Amniotic epithelial cell (primary cell): ENCODE results near the gene MKRN1.
A peak's percentile ranks its signal among the peaks of the same experiment; 100 is the strongest.
"Not testable (repeated sequence)": the region's sequence is repeated elsewhere in the genome, so short reads cannot be mapped to it uniquely, and the experiment has no call there.

Source experiments
- DNase-seq: peaks from one replicate; pipeline ENCODE4 v3.0.0-alpha.2; 2010; ENCODE audit warnings: low read depth

MKRN1 gene

DNA sequence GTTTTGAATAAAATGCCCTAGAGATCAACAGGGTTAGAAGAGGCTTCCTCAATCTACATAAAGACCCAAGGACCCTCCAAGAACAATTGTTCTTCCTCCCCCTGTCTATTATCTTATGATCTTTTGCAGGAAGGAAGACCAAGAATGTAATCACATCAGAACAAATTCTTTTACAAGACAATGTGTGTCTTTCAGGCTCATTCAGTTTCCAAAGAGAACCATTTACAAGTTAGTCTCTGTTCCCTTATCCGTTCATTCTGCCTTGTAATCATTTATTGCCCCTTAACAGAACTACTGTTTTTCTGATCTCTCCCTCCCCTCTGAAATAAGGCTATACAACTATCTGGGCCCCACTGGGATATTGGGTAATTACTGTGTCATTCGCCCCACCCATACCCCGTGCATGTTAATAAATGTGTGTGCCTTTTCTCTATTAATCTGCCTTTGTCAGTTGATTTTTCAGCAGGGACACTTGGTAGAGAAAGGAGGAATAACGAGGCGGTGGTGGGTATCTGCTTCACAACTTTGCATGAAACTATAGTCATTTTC lies 5.7 kb upstream of the MKRN1 start:
- DNase-seq, result no peak

DNA sequence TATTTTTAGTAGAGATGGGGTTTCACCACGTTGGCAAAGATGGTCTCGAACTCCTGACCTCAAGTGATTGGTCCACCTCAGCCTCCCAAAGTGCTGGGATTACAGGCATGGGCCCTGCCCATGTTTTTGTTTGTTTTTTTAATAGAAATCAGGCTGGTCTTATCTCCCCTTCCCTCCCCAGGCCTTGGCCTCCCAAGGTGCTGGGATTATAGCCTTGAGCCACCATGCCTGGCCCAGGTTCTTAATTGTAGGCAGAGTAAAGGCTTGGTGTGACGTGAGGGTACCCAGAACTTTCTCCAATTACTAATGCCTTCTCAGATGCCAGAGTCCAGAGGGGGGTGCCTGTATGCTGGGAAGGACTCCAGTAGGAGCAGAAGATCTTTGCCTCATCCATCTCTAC lies 5.2 kb upstream of the MKRN1 start:
- no peak for DNase-seq

DNA sequence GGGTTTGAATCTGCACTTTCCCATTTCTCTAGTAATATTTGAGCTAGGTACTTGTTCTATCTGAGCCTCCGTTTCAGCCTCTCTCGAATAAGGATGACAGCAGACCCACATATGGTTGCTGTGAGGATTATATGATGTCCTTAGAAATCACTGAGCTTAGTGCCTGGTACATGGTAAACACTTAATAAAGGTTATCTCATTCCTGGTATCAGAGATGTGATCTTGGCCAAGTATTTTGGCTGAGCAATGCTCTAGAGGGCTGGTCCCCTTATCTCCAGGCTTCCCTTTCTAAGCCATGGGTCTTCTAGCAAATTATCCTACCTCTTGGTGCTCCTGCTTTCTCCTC lies 407 bp upstream of the MKRN1 start:
- no peak for DNase-seq

DNA sequence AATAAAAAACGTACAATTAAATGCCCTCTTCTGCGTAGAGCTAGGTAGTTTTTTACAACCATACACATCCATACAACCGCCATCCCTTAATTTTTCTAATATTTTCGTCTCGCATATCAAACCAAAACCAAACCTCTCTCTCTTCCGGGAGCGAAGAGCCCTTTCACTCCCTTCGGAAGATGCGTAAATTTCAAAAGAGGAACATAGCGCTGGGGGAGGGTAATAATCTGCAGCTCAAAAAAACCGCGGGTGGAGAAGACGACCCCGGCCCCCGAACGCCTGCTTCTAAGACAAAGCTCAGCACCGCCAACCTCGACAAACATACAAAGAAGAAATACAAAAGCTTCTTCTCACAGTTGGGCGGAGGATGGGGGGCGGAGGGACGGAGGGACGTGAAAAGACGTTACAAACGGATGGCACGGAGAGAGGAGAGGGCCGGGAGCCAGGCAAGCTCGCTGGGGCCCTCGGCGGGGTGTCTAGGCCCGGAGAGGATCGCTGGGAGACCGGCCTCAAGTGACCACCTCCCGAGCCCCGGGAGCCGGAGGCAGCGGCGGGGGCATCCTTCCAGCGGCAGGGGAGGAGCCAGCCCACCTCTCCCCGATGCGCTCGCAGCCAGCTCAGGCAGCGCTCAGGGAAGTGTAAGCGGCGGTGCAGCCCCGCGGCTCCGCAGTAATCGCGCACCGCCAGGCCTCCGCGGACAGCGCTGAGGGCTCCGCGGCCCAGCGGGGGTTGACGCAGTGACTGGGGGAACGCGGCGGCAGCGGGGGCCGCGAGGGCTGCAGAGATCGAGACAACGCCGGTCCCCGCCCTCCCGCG lies 851 bp downstream of the MKRN1 start:
- DNase-seq, result peak; percentile 40

DNA sequence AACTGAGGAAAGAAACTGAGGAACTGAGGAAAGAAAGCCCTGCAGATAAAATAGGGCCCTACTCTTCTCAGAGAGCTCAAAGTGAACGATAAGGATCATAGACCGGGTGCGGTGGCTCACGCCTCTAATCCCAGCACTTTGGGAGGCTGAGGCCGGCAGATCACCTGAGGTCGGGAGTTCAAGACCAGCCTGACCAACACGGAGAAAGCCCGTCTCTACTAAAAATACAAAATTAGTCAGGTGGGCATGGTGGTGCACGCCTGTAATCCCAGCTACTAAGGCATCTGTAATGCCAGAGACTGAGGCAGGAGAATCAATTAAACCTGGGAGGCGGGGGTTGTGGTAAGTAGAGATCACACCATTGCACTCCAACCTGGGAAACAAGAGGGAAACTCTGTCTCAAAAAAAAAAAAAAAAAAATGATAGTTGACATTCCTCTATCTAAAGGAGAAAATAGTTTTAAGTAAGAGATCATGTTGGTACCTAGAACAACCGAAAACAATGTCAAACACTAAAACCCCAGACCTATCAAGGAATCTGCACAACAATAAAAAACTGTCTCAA lies 2.5 kb downstream of the MKRN1 start:
- no peak for DNase-seq

DNA sequence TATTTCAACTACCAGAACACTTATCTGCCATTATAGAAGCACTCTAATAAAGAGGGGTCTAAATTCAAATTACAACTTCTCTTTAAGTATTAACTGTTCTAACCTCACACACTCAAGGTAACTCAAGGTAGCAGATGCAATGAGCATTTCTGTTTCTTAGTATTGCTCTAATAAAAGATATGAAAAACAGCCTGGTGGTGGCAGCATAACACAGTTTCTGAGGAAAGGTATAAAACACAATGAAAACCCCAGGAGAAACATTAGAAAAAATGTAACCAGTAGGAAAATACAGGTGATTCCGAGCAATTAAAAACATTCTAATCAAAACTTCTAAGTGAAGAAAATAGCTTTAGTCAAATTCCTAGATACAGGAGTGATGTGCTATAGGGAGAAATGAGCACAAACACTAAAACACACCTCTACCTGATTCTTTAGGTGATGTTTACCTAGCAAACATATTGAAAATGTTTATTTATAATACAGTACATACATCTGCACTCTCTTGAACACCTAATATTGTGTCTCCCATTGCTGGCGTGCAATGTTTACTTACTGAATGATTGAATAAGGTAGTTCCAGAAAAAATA lies 3.5 kb downstream of the MKRN1 start:
- peak; percentile 38 for DNase-seq

DNA sequence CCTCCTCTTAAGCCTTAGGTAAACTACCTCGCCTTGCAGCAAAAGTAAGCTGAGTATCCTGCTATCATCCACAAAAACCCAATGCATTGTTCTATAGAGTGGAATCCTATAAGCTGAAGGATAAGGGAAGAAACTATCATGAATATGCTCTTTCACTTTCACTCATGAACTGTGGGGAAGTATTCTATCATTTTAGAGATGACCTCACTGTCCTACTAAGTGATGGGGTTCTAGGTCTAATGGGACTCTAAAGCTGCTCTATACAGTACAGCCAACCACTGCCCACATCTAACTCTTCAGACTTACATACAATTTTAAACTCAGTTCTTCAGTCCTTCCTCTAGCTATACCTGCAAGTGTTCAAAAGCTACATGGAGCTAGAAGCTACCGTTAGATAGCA lies 16.2 kb downstream of the MKRN1 start:
- no peak for DNase-seq

DNA sequence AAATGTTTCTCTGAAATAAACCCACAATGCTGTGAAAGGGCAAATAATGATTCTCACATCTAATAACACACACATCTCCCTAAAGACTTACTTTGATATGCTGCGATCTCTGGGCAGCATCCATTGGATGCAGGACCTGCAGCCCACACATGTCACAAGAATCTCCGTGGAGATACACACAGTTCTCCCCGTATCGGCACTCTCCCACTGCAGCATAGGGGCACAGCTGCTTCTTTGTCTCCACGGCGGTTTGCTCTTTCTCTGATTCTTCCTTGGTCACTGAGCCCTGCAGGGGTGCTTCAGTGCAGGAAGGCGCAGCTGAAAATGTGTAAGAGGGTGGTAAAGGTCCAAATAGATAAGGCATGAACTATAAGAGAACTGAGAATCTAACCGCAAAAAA lies 20.4 kb downstream of the MKRN1 start:
- no peak for DNase-seq

DNA sequence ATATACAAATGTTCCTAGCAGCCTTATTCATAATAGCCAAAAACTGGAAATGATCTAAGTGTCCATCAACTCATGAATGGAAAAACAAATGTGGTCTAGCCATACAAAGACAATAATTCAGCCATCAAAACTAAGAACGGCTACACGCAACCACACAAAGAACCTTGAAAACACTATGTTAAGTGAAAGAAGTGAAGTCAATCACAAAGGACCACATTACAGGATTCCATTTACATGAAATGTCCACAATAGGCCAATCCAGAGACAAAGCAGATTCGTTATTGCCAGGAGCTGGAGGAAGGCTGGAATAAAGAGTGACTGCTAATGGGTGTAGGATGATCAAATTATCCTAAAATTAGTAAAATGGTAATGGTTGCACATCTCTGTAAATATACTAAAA lies 21.1 kb downstream of the MKRN1 start:
- no peak for DNase-seq

DNA sequence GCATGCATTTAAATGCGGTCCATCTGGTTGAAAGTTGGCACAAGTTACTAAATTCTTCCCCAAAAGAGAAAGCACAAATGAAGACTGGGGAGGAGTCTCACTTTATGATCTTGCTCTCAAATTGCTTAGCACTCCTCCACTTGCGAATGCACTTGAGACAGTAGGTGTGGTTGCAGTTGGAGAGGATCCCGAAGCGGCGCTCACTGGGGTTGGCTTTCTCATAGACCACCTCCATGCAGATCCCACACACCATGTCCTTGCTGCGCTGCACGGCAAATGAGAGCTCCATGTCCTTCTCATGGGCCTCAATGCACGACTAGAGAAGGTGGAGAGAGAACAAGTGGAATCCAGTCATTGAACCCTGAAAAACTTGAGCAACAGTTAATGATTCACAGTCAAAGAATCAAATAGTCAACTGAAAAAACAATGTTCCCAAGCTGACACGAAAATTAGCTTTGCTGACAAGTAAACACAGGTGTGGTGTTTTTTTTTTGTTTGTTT lies 22.7 kb downstream of the MKRN1 start:
- DNase-seq, result no peak

DNA sequence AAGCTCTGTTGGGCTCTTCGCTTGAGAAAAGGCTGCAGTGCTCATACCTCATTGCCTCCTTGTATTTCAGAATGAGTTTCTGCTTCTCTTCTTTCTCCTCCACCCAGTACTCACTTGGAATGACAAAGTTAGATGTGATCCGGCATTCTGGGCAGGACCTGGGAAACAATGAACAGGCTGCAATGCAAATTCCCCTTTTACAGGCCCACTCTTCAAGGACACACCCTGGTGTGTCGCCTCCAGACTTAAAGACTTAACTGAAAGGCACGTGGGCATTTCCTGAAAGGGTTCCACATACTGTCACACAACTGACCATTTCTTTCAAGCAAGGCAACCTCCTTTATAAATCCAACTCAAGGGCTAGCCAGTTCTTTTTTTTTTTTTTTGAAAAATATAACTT lies 23.6 kb downstream of the MKRN1 start:
- DNase-seq, result no peak

DNA sequence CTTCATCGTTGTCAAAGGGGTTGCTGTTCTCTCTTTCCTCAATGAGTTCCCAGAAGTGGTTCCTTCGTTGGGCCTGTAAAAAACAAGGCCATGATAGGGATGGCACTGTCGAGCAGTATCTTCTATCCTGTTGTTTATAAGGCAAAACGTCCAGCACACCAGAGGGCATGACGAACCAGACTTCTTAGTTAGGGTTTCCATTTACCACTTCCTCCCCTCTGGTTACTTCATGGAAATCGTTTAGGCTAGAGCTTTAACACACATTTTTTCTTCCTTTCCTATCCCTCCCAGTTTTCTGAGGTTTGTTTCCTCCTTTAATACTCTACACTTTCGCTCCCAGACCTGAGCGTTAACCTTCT lies 24.7 kb downstream of the MKRN1 start:
- DNase-seq, result no peak

DNA sequence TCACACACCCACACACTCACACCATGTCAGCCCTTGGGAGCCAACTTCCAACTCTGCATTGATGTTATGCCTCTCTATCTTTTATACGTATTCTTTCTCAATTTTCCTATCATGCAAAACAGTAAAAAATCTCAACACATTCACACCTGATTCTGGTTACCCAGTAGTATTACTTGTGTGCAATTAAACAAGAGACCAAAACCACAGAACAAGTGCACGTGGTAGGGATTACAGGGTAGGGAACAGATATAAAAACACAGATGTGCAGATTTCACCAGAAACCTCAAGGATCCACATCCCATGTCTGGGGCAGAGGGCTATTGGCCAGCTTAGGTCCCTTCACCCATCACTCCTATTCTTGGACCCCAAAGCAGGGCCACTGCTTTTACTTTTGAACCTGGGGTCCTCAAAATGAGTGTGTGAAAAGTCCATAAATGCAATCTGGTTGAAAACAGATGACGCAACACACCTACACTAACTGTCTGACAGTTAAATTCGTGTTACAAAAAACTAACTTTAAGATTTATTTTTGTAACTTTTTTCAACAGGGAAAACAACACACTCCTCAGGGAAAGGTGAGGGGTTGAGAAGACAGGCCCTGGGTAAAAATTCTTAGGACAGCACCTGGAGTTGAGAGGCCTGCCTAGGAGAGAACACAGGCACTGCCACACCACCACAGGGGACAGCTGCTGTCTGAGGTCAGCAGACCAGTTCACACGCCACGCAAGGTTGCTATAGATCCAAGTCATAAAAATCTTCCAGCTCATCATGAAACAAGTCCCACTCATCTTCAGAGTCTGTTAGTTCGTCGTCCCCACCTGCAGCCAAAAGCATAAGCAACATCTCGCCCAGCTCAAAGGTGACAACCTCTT lies 25.3 kb downstream of the MKRN1 start:
- DNase-seq, result not testable (repeated sequence)

DNA sequence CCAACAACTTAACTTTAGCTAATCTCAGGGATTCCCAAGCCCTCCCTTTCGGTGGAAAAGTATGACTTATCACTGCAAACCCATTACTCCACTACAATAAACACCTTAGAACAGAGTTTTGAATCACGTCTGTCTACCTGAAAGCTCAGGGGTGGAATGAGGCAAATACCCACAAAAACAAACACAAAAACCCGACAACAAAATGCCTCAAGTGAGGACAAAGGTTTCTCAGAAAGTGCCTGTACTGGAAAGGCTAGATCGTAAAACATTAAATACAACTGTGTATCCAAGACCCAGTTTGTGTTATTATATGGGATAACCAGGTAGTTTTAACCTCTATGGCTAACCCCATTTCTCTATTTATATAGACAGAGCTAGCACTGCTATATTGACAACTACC lies 26.0 kb downstream of the MKRN1 start:
- DNase-seq, result no peak

DNA sequence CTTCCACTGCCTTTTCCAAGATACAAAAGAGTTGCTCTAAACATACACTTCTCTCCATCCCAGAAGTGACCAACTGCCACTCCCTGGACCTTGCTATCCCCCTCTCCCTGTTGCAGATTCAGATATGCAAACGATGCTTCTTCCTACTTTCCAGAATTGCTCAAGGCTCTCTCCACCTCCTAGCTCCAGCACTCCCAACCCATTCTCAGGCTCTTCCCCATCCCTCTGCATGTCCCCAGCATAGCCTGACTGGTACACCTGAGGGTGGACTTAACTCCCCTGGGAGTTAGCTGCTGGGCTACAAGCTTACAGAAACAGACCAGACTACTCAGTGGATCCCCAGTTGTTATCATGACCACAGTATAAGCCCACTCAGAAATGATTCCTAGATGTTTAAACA lies 27.6 kb downstream of the MKRN1 start:
- DNase-seq, result no peak

DNA sequence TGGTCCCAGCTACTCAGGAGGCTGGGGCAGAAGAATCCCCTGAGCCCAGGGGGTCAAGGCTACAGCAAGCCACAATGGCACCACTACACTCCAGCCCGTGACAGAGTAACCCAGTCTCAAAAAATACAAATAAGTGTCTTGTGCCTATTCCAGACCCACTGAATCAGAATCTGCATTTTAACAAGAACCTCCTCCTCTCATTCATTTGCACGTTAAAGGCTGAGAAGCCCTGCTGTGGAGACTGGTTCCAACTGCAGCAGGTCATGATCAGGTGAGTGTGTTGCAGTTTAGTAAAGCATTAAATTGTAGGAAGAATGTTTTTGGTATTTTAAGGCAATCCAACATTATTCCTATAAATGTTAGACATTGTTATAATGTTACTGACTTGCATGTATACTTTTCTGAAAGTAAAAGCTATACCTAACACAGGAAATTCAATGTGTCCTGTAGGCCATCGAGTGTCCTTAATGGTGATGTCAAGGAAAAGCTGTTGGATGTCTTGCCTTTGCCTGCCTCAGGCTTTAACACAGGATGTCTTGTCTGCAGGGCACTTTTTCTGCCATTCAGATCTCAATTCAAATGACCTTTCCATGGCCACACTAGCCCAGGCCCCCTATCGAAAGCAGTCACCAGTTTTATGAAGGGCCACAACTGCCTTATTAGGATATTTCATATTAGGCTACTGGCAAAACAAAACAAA lies 30.4 kb downstream of the MKRN1 start:
- DNase-seq, result no peak

DNA sequence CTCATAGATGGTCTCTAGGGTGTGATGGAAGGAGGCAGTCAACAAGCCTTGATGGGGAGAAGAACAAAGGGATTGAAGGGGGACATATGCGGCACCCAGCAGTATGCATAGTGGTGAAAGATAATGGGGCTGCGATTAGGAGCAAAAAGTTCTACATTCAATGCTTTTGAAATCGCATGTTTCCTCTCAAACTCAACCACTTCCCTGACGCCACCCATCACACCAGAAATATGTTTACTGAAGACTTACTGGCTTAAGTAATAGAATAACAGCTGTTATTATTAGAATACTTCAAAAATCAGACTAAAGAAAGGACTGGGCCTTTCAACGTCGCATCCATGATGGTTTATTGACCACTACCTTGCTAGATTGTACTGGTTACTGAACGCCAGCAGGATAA lies 31.5 kb downstream of the MKRN1 start:
- no peak for DNase-seq

DNA sequence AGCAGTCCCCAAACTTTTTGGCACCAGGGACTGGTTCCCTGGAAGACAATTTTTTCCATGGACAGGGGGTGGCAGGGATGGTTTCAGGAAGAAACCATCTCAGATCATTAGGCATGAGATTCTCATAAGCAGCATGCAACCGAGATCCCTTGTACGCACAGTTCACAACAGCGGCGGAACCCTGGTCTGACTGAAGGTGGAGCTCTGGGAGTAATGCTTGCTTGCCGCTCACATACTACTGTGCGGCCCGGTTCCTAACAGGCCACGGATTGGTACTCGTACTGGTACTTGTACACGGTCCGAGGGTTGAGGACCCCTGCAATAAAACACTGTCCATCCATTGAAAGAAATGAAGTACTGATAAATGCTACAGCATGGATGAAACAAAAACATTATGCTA lies 32.8 kb downstream of the MKRN1 start:
- DNase-seq, result no peak

DNA sequence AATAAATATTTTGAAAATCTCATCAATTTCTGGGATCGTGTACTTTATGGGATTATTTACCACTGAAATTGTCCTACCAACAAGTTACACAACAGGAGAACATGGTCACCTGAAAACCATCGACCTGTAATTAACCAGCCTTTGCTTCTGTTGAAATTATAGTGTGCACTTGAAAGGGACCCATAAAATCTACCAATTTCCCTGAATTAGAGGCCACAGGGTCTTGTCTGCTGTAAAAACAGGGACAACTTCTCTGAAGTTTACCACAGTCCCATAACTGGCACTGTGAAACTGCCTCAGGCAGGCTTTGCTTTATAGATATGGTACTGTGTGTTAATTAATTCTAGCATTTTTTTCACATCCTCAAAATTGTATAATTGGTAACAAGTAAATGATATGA lies 37.8 kb downstream of the MKRN1 start:
- no peak for DNase-seq

DNA sequence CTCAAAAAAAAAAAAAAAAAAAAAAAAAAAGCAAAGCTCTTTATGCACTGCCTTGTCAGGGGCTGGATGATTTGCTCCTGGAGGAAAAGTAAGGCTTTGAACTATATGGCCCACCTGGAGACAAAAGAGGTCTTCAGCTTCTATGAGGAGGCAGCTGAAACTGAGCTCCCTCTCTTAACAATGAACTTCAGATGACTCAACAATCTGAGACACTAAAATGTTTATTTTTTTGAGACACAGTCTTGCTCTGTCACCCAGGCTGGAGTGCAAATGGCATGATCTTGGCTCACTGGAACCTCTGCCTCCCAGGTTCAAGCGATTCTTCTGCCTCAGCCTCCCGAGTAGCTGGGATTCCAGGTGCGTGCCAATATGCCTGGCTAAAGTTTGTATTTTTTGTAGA lies 38.7 kb downstream of the MKRN1 start:
- DNase-seq, result no peak

DNA sequence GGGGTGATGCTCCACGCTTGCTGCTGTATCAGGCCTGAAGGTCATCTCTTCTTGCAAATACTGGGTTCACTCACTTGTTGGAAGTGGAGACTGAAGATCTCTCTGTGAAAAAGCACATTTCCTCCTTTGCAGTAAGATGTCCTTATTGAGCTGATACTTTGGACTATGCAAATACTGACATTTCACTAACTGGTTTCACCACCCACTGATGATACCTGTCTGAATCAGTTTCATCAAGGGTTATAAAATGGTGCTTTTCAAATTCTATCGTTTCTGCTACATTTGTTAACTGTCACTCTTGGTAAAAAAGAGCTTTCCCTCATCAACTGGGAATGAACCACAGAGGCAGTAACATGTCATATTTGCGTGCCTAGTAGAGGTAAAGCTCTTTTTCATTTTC lies 39.9 kb downstream of the MKRN1 start:
- DNase-seq, result no peak
